PC-3 (cell line): ENCODE data around the gene DCAF15.

Experiments used
- EZH2phosphoT487 ChIP-seq: fragments of 300-600 bp; sonication (generic); IDR thresholded peaks from 2 replicates; pipeline ENCODE4 v1.6.1; 2018; ENCODE audit warnings: mild to moderate bottlenecking, antibody characterized with exemption, low read length, borderline replicate concordance
- TF ChIP-seq, protein P1 (sequence below): fragments of 300-600 bp; sonication (generic); conservative IDR thresholded peaks from 2 replicates; pipeline ENCODE4 v1.5.1; 2017; ENCODE audit warnings: antibody characterized with exemption, low read depth, mild to moderate bottlenecking, low read length

DNA sequence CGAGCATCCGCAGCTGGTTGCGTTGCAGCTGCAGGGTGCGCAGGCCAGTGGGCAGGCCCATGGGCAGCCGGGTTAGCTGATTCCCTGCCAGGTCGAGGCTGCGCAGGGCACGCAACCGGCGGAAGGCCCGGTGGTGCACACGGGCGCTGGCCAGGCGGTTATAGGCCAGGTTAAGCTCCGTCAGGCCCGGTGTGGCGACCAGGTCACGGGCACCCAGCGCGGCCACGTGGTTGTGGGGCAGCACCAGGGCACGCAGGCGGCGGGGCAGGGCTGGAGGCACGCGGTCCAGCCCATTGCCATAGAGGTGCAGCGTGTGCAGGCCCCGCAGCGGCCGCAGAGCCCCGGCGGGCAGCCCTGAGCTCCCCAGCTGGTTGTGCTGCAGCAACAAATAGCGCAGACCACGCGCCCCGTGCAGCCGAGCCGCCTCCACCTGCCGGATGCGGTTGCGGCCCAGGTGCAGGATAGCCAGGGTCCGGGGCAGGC lies 19.4 kb upstream of the DCAF15 start:
- TF ChIP-seq, protein P1, sequence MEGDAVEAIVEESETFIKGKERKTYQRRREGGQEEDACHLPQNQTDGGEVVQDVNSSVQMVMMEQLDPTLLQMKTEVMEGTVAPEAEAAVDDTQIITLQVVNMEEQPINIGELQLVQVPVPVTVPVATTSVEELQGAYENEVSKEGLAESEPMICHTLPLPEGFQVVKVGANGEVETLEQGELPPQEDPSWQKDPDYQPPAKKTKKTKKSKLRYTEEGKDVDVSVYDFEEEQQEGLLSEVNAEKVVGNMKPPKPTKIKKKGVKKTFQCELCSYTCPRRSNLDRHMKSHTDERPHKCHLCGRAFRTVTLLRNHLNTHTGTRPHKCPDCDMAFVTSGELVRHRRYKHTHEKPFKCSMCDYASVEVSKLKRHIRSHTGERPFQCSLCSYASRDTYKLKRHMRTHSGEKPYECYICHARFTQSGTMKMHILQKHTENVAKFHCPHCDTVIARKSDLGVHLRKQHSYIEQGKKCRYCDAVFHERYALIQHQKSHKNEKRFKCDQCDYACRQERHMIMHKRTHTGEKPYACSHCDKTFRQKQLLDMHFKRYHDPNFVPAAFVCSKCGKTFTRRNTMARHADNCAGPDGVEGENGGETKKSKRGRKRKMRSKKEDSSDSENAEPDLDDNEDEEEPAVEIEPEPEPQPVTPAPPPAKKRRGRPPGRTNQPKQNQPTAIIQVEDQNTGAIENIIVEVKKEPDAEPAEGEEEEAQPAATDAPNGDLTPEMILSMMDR, result no peak
- no peak for TF ChIP-seq EZH2phosphoT487
